Nephron (organoid): ENCODE results near the gene CD300H.

Experiments
- H3K27ac Mint-ChIP-seq, 3 experiments: 2 replicates each; pipeline ENCODE4 v1.8.0; 2020; ENCODE audit warnings: mixed read lengths in 3 of 3, mild to moderate bottlenecking in 2 of 3, moderate library complexity in 1 of 3
- H3K27me3 Mint-ChIP-seq: 2 replicates; pipeline ENCODE4 v1.8.0; 2021; ENCODE audit warnings: low read depth, mild to moderate bottlenecking, moderate library complexity, mixed read lengths
- H3K36me3 Mint-ChIP-seq: 2 replicates; pipeline ENCODE4 v1.8.0; 2020; ENCODE audit warnings: low read depth, mixed read lengths
- H3K4me1 Mint-ChIP-seq: 2 replicates; pipeline ENCODE4 v1.8.0; 2020; ENCODE audit warnings: mixed read lengths
- H3K4me3 Mint-ChIP-seq, 3 experiments: 2 replicates each; pipeline ENCODE4 v1.8.0; 2020; ENCODE audit warnings: mild to moderate bottlenecking in 3 of 3, mixed read lengths in 3 of 3, moderate library complexity in 2 of 3
- H3K9me3 Mint-ChIP-seq: 2 replicates; pipeline ENCODE4 v1.8.0; 2020; ENCODE audit warnings: mixed read lengths
- CTCF ChIP-seq, 3 experiments: fragments of 200-600 bp; sonication (generic); IDR thresholded peaks; one replicate each; pipeline ENCODE4 v1.5.0; 2021; ENCODE audit warnings: antibody characterized with exemption in 3 of 3; ENCODE audit not compliant: unreplicated experiment in 3 of 3

CD300H gene

GRCh38 chr17:74545843-74546230 is 21.5 kb downstream of the CD300H start, which contains the start of gene CD300C:
Gene CD300C, minus strand, starts transcription at chr17:74546115. Its CDS starts 333 bp downstream, at chr17:74545782.
- H3K36me3 Mint-ChIP-seq: no peaks in the 10 kb centered on the region
- H3K27me3 Mint-ChIP-seq: peaks cover 17% of the 10 kb centered on the region
- H3K4me1 Mint-ChIP-seq: no peaks in the 10 kb centered on the region
- no peaks in the 10 kb centered on the region for H3K9me3 Mint-ChIP-seq
- H3K4me3 Mint-ChIP-seq: no peak within 1 kb of the TSS
- H3K27ac Mint-ChIP-seq: no peak within 1 kb of the TSS
- no peak for TF ChIP-seq CTCF (IDR thresholded peaks at IDR 0.05; ENCODE audit: unreplicated experiment in 3 of 3)

- no peak overlapping the region for H3K4me3 Mint-ChIP-seq
- no peaks in the 10 kb centered on the region for H3K9me3 Mint-ChIP-seq
- no peak overlapping the region for H3K27ac Mint-ChIP-seq
- peaks cover 20% of the 10 kb centered on the region for H3K27me3 Mint-ChIP-seq
- no peaks in the 10 kb centered on the region for H3K4me1 Mint-ChIP-seq
- no peaks in the 10 kb centered on the region for H3K36me3 Mint-ChIP-seq
- TF ChIP-seq CTCF (IDR thresholded peaks at IDR 0.05; ENCODE audit: unreplicated experiment in 3 of 3): no peak
These were observed 22.1 kb downstream of the CD300H start for GRCh38 chr17:74544991-74545842.

- Mint-ChIP-seq H3K36me3 (no peaks in the 10 kb centered on the region), H3K27me3 (peaks cover 27% of the 10 kb centered on the region), H3K27ac (no peak overlapping the region), H3K4me1 (no peaks in the 10 kb centered on the region), H3K9me3 (no peaks in the 10 kb centered on the region), H3K4me3 (no peak overlapping the region)
- no peak for TF ChIP-seq CTCF (IDR thresholded peaks at IDR 0.05; ENCODE audit: unreplicated experiment in 3 of 3)
These were observed 23.2 kb downstream of the CD300H start for GRCh38 chr17:74543891-74544760.

DNA sequence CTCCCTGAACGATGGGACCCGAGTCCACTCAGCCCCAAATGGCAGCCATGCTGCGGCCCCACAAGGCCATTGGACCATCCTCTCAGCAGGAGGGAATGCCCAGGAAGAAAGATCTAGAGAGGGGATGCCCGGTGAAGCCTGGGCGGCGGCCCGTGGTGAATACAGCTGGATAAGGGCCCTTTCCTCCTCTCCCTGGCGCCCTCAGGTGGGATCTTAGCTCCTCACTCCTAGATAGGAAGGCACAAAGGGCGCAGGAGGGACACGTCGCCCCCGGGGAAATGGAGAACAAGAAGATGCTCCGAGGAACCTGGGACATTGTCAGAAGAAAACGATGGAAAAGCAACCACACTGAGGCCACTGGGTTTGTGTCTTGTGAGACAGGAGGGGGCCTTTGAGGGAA is 23.9 kb downstream of the CD300H start:
- no peak overlapping the region for H3K27ac Mint-ChIP-seq
- H3K36me3 Mint-ChIP-seq: no peaks in the 10 kb centered on the region
- TF ChIP-seq CTCF (IDR thresholded peaks at IDR 0.05; ENCODE audit: unreplicated experiment in 3 of 3): no peak
- H3K9me3 Mint-ChIP-seq: no peaks in the 10 kb centered on the region
- H3K27me3 Mint-ChIP-seq: peaks cover 29% of the 10 kb centered on the region
- H3K4me3 Mint-ChIP-seq: no peak overlapping the region
- no peaks in the 10 kb centered on the region for H3K4me1 Mint-ChIP-seq

- Mint-ChIP-seq H3K4me3 (no peak overlapping the region), H3K36me3 (no peaks in the 10 kb centered on the region), H3K27ac (no peak overlapping the region), H3K9me3 (no peaks in the 10 kb centered on the region), H3K27me3 (peaks cover 33% of the 10 kb centered on the region), H3K4me1 (no peaks in the 10 kb centered on the region)
- no peak for TF ChIP-seq CTCF (IDR thresholded peaks at IDR 0.05; ENCODE audit: unreplicated experiment in 3 of 3)
These were observed 24.5 kb downstream of the CD300H start for GRCh38 chr17:74542727-74543383.
